Tibial nerve (tissue), 4 donors: Measurements from ENCODE around the gene HES3. TPM values are rescaled to one million over a fixed set of nuclear protein-coding genes. Genes with fewer than 3 reads are reported as not detected.
A peak's percentile ranks its signal among the peaks of the same experiment; 100 is the strongest.

Source experiments
- DNase-seq, 2 donors: peaks; one replicate each; pipeline ENCODE4 v3.0.0-alpha.2; 2019; ENCODE audit warnings: low spot score in 2 of 2
- H3K27ac ChIP-seq, 4 donors: fragments of 200-600 bp; sonication (generic) in 3 of 4; one replicate each; pipeline ENCODE4 v1.5.1; 2017 to 2019; ENCODE audit warnings: mild to moderate bottlenecking in 1 of 4
- H3K27me3 ChIP-seq, 2 donors: fragments of 200-600 bp; sonication (generic) in 1 of 2; one replicate each; pipeline versions ENCODE4 v1.5.1 to v1.6.0; 2017 to 2019
- H3K36me3 ChIP-seq, 3 donors: fragments of 200-600 bp; sonication (generic); one replicate each; pipeline ENCODE4 v1.5.1; 2018 to 2019
- H3K4me1 ChIP-seq, 4 donors: fragments of 200-600 bp; sonication (generic) in 3 of 4; one replicate each; pipeline ENCODE4 v1.5.1; 2017 to 2019
- H3K4me3 ChIP-seq, 4 donors: fragments of 200-600 bp; sonication (generic) in 3 of 4; one replicate each; pipeline ENCODE4 v1.5.1; 2017 to 2019; ENCODE audit warnings: mild to moderate bottlenecking in 1 of 4, moderate library complexity in 1 of 4
- H3K9me3 ChIP-seq, 4 donors: fragments of 200-600 bp; sonication (generic) in 3 of 4; one replicate each; pipeline ENCODE4 v1.5.1; 2017 to 2019
- CTCF ChIP-seq, 5 experiments: fragments of 200-600 bp in 3 of 5; fragments of 450-650 bp in 2 of 5; sonication (generic) in 3 of 5; IDR thresholded peaks; one replicate each; pipeline ENCODE4 v1.5.1; 2016 to 2019; ENCODE audit warnings: antibody characterized with exemption in 5 of 5, mild to moderate bottlenecking in 3 of 5, moderate library complexity in 2 of 5
- EP300 ChIP-seq, 2 donors: sonication (generic); formaldehyde crosslinking; IDR thresholded peaks; one replicate each; pipeline ENCODE4 v1.6.1; 2017; ENCODE audit warnings: antibody characterized with exemption in 2 of 2, mild to moderate bottlenecking in 1 of 2
- POLR2A ChIP-seq, 2 donors: fragments of 450-650 bp; IDR thresholded peaks; one replicate each; pipeline ENCODE4 v1.6.1; 2017; ENCODE audit warnings: antibody characterized with exemption in 2 of 2, mild to moderate bottlenecking in 2 of 2, moderate library complexity in 2 of 2
- WGBS, 2 donors: methylation state at CpG; one replicate each; pipeline ENCODE4 v1.1.5; 2018; 5-methylcytosine and 5-hydroxymethylcytosine counted together
- total RNA-seq, 4 donors: library from RNA; depleted of rRNA; stranded (reverse); fragments of >200 nt; gene quantifications; one replicate each; pipeline ENCODE4 v1.1.0, GENCODE V29; 2016

The HES3 gene
- total RNA-seq, 4 donors from 2014 or later: not detected

GRCh38 chr1:6243053-6243834 lies 735 bp upstream of the HES3 start:
- Histone ChIP-seq H3K27me3 (peaks cover 3 to 97% of the 10 kb centered on the region in 2 donors), H3K4me1 (peaks cover 0 to 46% (median 18%) of the 10 kb centered on the region in 4 donors), H3K27ac (no peak overlapping the region), H3K36me3 (no peaks in the 10 kb centered on the region), H3K4me3 (no peak overlapping the region), H3K9me3 (no peaks in the 10 kb centered on the region)
- DNase-seq: no peak
- WGBS, 2 donors: 21 to 29% methylated on average over 16 to 20 of the region's 20 CpGs
- TF ChIP-seq POLR2A (IDR thresholded peaks at IDR 0.05): no peak

- 3 to 5% methylated on average over 21 to 24 of the region's 24 CpGs for WGBS, 2 donors
- Histone ChIP-seq H3K4me1 (peaks cover 0 to 55% (median 22%) of the 10 kb centered on the region in 4 donors), H3K27me3 (peaks cover 3 to 94% of the 10 kb centered on the region in 2 donors), H3K27ac (no peak overlapping the region), H3K36me3 (no peaks in the 10 kb centered on the region), H3K9me3 (no peaks in the 10 kb centered on the region), H3K4me3 (no peak overlapping the region)
- TF ChIP-seq POLR2A (IDR thresholded peaks at IDR 0.05): no peak
- TF ChIP-seq CTCF (IDR thresholded peaks at IDR 0.05): no peak
- TF ChIP-seq EP300 (IDR thresholded peaks at IDR 0.05): no peak
- DNase-seq: no peak
Observed at GRCh38 chr1:6244401-6245049, 546 bp downstream of the HES3 start.

GRCh38 chr1:6245086-6245868 lies 1.3 kb downstream of the HES3 start:
- H3K27ac ChIP-seq: no peak overlapping the region
- peaks cover 0 to 61% (median 22%) of the 10 kb centered on the region in 4 donors for H3K4me1 ChIP-seq
- DNase-seq: peak; percentile 57 to 65
- H3K27me3 ChIP-seq: peaks cover 3 to 93% of the 10 kb centered on the region in 2 donors
- 1 to 2% methylated on average over 34 to 36 of the region's 79 CpGs for WGBS, 2 donors
- H3K36me3 ChIP-seq: no peaks in the 10 kb centered on the region
- H3K9me3 ChIP-seq: no peaks in the 10 kb centered on the region
- TF ChIP-seq CTCF (IDR thresholded peaks at IDR 0.05) (peak; percentile 78 to 93 (median 90)), POLR2A (IDR thresholded peaks at IDR 0.05) (no peak)
- peak overlapping the region in 1 of 4 donors; percentile 1 for H3K4me3 ChIP-seq

- TF ChIP-seq EP300 (IDR thresholded peaks at IDR 0.05): no peak
- no peak for TF ChIP-seq POLR2A (IDR thresholded peaks at IDR 0.05)
- TF ChIP-seq CTCF (IDR thresholded peaks at IDR 0.05): no peak
- DNase-seq: no peak
- no peak overlapping the region for H3K27ac ChIP-seq
- peaks cover 0 to 61% (median 22%) of the 10 kb centered on the region in 4 donors for H3K4me1 ChIP-seq
- no peaks in the 10 kb centered on the region for H3K36me3 ChIP-seq
- H3K27me3 ChIP-seq: peaks cover 3 to 93% of the 10 kb centered on the region in 2 donors
- H3K9me3 ChIP-seq: no peaks in the 10 kb centered on the region
- 1% methylated on average over 25 to 42 of the region's 49 CpGs for WGBS, 2 donors
- peak overlapping the region in 1 of 4 donors; percentile 1 for H3K4me3 ChIP-seq
Observed at GRCh38 chr1:6245869-6246496, 2.0 kb downstream of the HES3 start.
